Measurements from ENCODE around the gene SH2D3A.

SH2D3A gene

DNA sequence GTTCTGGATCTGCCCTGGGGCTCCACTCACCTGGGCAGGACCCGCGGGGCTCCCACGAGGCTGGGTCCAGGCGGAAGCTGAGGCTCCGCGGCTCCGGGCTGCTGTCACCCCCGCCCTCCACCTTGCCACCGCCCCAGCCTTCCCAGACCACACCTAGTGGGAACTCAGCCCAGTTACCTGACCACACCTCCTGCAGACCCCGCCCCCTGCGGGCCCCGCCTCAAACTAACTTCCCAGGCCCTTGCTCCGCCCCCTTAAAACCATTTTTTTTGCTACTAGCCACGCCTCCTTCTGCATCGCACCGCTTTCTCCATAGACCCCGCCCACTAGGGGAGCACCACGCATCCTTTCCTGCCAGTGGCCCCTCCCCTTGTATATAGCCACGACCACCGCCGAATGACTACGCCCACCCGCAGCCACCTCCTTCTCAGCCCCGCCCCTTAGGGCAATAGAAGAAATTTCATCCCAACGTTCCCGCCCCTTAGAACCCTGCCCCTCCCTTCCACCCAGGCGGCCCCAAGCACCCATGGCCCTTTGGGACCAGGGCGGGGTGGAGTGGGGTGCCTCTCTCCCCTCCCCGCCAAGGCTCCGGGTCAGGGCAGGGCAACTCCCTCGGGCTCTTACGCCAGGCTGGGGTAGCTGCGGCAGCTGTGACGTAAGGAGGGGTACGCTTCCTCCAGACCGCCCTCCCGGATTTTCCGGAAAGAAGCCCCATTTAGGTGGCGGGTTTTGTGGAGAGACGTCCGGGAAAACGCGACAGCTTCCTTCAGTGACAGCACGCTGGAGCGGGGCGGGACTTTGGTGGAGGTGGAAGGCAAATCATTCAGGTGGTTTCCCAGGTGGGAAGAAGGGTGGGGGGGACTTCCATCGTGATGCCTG lies at the start of gene SH2D3A:
Gene SH2D3A (minus strand): TSS at position 79 of the 879 bp plus-strand sequence. CDS start 3,687 bp downstream, outside the sequence.
- TF ChIP-seq CTCF (IDR thresholded peaks at IDR 0.05; ENCODE audit: insufficient read depth, low read length, missing control alignments): no peak
- ChIA-PET CTCF (interaction anchor here (0.8 kb wide), 1 partner anchor 177 kb away, joined by 3 read pairs; no protein-coding TSS in a partner anchor), POLR2A (no interaction called here)
- H3K4me3 ChIP-seq (ENCODE audit: low read depth, low read length): no peak within 1 kb of the TSS
- no peak for DNase-seq (ENCODE audit: low read depth, low spot score)

DNA sequence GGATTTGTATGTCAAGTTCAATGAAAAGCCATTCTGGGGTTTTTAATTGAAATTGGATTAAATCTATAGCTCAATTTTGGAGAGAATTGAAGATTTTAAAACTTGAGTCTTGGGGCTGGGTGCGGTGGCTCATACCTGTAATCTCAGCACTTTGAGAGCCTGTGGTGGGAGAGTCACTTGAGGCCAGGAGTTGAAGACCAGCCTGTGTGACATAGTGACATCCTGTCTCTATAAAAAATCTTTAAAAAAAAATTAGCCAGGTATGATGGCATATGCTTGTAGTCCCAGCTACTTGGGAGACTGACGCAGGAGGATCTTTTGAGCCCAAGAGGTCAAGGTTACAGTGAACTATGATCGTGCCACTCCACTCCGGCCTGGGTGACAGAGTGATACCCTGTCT lies 46.4 kb upstream of the SH2D3A start:
- H3K4me3 ChIP-seq (ENCODE audit: low read depth, low read length): no peak overlapping the region
- DNase-seq (ENCODE audit: low read depth, low spot score): no peak
- ChIA-PET CTCF (interaction anchor here (0.9 to 1.0 kb wide), 2 partner anchors 13 to 50 kb away, joined by 3 to 6 read pairs; no protein-coding TSS in a partner anchor), POLR2A (interaction anchor here (0.6 kb wide), 1 partner anchor 640 kb away, joined by 3 read pairs; no protein-coding TSS in a partner anchor)
- no peak for TF ChIP-seq CTCF (IDR thresholded peaks at IDR 0.05; ENCODE audit: insufficient read depth, low read length, missing control alignments)

- no peak for TF ChIP-seq CTCF (IDR thresholded peaks at IDR 0.05; ENCODE audit: insufficient read depth, low read length, missing control alignments)
- no peak for DNase-seq (ENCODE audit: low read depth, low spot score)
- no peak overlapping the region for H3K4me3 ChIP-seq (ENCODE audit: low read depth, low read length)
- ChIA-PET POLR2A (no interaction called here), CTCF (no interaction called here)
Measured at GRCh38 chr19:6812612-6813011, 45.4 kb upstream of the SH2D3A start.

DNA sequence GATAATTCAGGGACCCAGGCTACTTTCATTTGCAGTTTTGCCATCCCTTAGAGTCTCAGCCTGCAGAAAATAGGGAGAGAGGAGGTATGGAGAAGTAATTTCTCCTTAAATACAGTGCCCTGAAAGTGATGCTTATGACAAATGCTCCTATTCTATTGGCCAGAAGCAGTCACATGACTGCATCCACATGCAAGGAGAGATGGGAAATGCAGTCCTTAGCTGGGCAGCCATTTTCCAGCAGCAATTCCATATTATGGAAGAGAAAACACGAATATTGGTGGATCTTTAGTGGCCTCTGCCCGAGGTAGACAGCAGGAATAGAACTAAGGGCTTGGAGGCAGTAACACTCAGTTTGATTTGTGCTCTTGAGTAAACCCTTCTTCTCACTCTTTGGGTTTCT lies 44.7 kb upstream of the SH2D3A start:
- no peak for DNase-seq (ENCODE audit: low read depth, low spot score)
- CTCF ChIA-PET: no interaction called here
- TF ChIP-seq CTCF (IDR thresholded peaks at IDR 0.05; ENCODE audit: insufficient read depth, low read length, missing control alignments): no peak
- no peak overlapping the region for H3K4me3 ChIP-seq (ENCODE audit: low read depth, low read length)
- POLR2A ChIA-PET: no interaction called here

DNA sequence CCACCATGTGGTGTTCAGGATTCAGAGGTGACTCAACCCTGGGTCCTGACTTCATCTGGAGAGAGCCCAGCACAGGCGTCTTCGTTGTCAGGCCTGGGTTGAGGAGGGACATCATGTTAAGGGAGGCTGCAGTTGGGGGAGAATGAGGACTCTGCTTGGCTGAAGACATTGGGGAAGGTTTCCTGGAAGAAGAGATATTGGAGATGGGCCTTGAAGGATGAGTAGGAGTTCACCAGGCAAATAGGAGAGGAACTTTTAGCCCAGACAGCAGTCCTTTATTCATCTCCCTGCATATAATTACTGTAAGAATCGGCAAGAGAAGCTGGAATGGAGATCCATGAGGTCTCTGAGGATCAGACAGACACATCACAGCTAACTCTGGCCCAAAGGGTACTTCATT lies 44.1 kb upstream of the SH2D3A start:
- H3K4me3 ChIP-seq (ENCODE audit: low read depth, low read length): no peak overlapping the region
- CTCF ChIA-PET: no interaction called here
- POLR2A ChIA-PET: no interaction called here
- no peak for TF ChIP-seq CTCF (IDR thresholded peaks at IDR 0.05; ENCODE audit: insufficient read depth, low read length, missing control alignments)
- DNase-seq (ENCODE audit: low read depth, low spot score): no peak

GRCh38 chr19:6809262-6809661 lies 42.0 kb upstream of the SH2D3A start:
- no peak overlapping the region for H3K4me3 ChIP-seq (ENCODE audit: low read depth, low read length)
- POLR2A ChIA-PET: no interaction called here
- DNase-seq (ENCODE audit: low read depth, low spot score): no peak
- TF ChIP-seq CTCF (IDR thresholded peaks at IDR 0.05; ENCODE audit: insufficient read depth, low read length, missing control alignments): no peak
- CTCF ChIA-PET: interaction anchor here (1.2 kb wide), 1 partner anchor 73 kb away, joined by 5 read pairs; no protein-coding TSS in a partner anchor
